Fibroblast of skin of abdomen (primary cell): ENCODE measurements around the gene TEAD4.

Experiments
- DNase-seq: peaks from one replicate; pipeline ENCODE4 v3.0.0-alpha.2; 2013

TEAD4 gene

GRCh38 chr12:3034067-3034750 is 75.0 kb downstream of the TEAD4 start:
- DNase-seq = peak; percentile 59

- peak; percentile 23 for DNase-seq
These were observed 76.0 kb downstream of the TEAD4 start for GRCh38 chr12:3035171-3035570.

- no peak for DNase-seq
These were observed 76.9 kb downstream of the TEAD4 start for GRCh38 chr12:3035815-3036702.

- no peak for DNase-seq
These were observed 77.9 kb downstream of the TEAD4 start for GRCh38 chr12:3036901-3037600.

DNA sequence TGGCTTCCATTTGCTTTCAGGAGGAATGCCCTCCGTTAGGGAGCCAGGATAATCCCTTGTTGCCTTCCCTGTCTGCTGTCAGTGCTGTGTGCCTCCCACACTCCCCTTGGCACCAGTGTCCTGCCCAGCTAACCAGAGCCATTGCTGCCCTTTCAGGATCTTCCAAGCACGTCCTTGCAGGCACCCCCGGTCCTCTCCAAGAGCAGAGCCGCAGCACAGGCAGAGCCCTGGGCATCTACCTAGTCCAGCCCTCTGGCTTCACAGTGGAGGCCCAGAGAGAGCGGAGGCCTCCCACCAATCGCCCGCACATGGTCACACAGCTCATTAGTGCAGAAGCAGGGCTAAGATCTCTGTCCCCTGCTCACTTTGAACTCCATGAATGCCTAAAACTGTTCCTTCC is 79.0 kb downstream of the TEAD4 start:
- no peak for DNase-seq

DNA sequence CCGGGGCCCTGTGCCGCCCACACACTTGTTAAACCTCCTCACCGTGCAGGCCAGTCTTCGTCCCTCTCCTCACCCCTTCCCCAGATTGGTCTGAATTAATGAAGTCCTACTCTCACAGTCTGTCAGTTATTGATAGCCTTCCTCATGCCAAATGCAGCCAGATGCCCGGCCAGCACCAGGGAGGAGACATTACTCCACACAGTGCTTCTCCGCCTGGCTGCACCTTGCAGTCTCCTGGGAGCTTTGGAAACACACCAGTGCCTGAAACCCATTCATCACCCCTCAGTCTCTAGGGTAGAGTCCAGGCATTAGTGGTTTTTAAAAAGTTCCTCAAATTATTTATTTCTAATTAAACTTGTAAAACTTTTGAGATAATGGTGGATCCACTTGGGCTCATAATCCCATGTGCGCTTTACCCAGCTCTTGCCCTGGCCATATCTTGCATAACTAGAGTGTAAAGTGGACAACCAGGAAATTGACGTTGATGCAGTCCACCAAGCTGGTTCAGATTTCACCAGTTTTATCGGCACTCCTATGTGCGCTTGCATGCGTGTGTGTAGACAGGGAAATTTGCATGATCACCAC is 79.8 kb downstream of the TEAD4 start:
- DNase-seq = no peak

GRCh38 chr12:3040026-3040656 is 80.9 kb downstream of the TEAD4 start:
- DNase-seq = no peak

GRCh38 chr12:3040663-3041544 is 81.7 kb downstream of the TEAD4 start:
- no peak for DNase-seq

DNA sequence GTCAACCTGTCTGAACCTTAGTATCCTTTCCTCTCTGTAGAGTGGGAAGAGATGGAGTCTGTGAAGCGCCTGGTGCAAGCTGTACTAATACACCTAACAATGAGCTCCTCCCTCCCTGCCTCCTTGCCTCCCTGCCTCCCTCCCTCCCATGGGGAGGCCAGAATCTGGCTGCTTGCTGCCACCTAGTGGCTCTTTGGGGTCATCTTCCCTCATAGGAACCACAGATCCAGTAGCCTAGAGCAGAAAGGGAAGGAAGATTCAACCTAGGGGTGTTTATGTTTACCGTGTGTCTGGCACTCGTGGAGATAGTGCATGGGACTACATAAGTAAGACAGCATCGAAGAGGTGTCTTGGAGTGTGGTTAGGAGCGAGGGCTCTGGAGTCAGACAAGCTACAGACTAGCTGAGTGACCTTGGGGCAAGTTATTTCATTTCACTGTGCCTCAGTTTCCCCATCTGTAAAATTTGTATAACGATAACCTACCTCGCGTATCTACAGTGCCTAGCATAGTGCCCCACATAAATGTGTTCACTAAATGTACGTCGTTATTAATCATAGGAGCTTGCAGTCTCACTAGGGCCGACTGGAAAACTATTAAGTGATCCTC is 82.5 kb downstream of the TEAD4 start:
- DNase-seq = peak; percentile 70

- no peak for DNase-seq
These were observed 83.2 kb downstream of the TEAD4 start for GRCh38 chr12:3042394-3042793.

DNA sequence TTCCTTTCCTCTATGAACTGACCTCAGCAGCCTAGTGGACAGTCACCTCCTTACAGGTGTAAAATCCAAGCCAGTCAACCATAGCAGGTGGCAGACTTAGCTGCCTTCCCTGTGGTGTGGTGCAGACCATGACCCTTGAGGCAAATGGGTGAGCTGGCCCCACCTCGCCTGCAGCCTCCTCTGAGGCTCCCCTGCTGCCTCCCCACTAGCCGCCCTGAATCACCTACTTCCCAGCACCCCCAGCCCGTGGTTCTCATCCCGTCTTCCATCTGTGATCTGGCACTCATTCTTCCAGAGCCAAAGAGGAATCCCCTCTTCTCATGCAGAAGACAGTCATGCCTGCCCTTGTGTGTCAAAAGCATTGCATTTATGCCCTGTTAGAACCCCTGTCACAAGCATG is 83.6 kb downstream of the TEAD4 start:
- DNase-seq = no peak

DNA sequence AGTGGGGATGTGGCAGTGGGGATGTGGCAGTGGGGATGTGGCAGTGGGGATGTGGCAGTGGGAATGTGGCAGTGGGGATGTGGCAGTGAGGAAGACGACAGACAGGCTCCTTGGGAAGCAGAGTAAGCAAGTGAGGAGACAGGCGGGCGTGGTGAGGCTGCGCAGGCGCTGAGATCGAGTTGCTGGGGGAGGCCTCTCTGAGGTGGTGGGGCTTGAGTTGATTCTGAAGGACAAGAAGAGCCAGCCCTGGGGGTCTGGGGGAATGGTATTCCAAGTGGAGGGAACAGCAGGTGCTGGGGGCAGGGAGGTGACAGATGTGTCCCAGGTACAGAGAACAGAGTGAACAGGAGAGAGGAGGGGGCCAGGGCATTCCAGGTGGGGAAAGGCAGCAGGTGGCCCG is 84.2 kb downstream of the TEAD4 start:
- no peak for DNase-seq

DNA sequence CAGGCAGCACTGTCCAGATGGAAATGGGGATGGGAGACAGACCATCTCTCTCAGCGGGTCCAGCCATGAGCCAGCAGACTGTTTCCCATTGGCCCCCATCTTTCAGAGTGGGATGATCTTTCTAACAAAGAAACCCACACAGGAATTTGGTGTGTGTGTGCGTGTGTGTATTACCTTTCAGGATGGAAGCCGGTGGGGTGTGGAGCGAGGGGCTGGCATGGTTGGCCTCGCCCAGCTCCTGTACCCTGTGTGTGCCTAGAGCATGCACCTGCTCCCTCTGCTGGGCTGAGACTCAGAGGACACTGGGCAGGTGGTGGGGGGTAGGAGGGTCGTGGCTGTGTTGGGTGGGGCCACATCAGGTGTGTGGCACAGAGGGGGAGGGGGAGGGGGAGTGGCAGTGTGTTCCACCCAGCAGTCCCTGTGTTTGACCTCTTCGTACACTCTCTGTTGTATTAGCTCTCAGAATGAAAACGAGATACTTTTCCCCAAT is 85.0 kb downstream of the TEAD4 start:
- DNase-seq = no peak

GRCh38 chr12:3045494-3045893 is 86.3 kb downstream of the TEAD4 start:
- DNase-seq = no peak

- DNase-seq = no peak
These were observed 86.8 kb downstream of the TEAD4 start for GRCh38 chr12:3045989-3046388.

DNA sequence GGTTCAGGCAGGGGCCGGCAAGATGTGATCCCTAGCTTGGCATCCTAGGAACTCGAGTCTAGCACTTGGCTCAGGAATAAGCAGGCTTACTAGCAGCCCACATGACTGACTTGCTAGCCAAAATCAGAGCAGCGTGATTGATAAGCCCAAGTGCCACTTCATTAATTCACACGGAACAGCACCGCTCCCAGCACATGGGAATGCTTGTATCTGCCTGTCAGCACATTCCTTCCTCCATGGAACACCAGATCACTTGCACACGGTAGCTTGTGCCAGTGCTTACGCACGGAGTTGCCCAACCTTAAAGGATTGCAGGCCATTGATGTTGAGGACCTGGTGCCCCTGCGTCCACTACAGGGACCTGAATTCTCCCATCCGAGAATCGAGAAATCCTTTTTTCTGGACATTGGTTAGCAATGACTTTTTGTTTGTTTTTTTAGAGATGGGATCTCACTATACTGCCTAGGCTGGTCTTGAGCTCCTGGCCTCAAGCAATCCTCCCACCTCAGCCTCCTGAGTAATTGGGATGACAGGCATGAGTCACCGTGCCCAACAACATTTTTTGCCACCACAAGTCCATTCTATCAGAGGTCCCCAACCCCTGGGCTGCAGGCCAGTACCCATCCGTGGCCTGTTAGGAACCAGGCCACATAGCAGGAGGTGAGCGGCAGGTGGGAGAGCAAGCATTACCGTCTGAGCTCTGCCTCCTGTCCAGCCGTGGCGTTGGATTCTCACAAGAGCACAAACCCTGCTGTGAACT is 87.4 kb downstream of the TEAD4 start:
- no peak for DNase-seq

DNA sequence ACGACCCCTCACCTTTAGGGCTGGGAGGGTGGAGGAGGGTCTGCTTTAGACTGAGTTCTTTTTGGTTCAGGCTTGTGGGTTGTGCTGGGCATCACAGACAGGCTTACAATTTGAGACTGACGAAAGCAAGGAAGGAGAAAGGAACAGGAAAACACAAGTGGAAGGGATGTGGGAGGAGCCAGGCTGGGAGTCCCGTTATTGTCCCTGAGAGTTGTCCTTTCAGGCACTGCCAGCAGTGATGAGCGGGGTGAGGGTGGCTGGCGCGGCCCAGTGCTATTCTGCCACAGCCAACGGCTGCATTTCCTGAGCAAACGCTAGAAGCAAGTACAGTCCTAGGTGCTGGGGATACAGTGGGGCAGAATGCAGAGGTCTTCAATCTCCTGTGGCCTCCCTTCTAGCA is 88.8 kb downstream of the TEAD4 start:
- no peak for DNase-seq

DNA sequence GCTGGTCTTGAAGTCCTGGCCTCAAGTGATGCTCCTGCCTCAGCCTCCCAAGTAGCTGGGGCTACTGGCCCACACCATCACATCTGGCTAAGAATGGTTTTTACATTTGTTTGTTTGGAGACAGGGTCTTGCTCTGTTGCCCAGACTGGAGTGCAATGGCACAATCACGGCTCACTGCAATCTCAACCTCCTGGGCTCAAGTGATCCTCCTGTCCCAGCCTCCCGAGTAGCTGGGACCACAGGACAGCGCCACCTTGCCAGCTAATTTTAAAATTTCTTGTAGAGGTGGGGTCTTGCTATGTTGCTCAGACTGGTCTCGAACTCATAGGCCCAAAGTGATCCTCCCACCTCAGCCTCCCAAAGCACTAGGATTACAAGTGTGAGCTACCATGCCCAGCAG is 89.3 kb downstream of the TEAD4 start:
- no peak for DNase-seq

GRCh38 chr12:3049176-3049575 is 90.0 kb downstream of the TEAD4 start:
- DNase-seq = no peak

DNA sequence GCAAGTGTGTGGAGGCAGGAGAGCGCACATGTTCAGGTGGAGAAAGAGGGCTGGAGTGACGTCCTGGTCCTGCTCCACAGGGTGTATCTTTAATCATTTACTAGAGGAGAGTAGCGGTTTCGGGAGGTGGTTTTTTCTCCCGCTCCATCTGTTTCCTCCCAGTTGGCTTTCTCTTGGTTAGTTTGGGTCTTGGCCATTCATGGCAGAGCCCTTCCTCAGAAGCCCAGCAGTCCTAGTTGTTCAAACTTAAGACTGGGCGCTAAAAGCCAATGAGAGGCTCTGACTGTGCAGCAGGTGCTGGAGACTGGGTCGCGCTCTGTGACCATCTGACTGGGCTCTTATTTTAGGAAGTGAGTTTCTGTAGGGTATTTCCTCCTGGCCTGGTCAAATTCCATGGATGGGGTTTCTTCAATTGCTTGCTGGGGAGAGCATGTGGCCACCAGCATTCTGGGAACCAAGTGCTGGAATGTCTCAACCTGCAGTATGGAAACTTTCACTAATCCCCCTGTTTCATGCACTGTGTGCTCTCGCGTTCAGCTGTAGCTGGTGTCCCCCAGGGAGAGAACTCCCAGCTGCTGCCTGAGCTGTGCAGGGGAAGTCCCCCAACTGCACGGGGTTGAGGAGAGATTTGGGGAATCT is 90.5 kb downstream of the TEAD4 start:
- DNase-seq = no peak
